Hippocampal formation (tissue), 2 donors: ENCODE data around the gene HCRTR2.
"Not testable (repeated sequence)": the region's sequence is repeated elsewhere in the genome, so short reads cannot be mapped to it uniquely, and the experiment has no call there.

ENCODE experiments used
- DNase-seq, 2 donors: peaks; one replicate each; lab custom pipeline; 2025; lab: John Stamatoyannopoulos, UW

The HCRTR2 gene

DNA sequence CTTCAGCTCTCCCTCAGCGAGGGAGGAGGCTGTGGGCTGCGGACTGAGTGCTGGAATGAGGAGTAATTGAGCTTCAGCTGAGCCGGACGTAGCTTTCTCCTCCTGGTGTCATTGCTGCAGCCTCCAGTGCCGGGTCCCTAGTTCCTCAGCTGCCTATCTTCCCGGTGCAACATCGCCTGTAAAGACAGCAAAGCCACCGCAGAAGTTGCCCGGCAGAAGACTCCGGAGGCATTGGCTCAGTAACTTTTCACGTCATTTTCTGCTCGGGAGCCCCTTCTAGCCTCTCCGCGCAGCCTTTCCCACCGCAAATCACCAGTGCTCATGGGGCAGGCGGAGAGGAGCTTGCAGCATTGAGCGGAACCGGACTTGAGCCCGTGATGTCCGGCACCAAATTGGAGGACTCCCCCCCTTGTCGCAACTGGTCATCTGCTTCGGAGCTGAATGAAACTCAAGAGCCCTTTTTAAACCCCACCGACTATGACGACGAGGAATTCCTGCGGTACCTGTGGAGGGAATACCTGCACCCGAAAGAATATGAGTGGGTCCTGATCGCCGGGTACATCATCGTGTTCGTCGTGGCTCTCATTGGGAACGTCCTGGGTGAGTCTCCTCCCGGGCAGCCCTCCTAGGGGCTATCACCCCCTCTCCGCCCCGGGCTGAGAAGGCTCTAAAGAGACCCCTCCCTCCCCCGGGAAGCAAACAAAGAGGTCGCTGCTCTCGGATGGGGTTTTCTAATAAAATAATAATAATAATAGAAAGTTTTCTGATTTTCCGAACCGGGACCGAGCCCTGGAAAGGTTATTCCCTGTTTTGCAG lies at the start of gene HCRTR2:
HCRTR2 (plus strand) TSS at position 305 of the 816 bp plus-strand sequence; CDS start at position 378, 73 bp downstream.
- DNase-seq: no peak

DNA sequence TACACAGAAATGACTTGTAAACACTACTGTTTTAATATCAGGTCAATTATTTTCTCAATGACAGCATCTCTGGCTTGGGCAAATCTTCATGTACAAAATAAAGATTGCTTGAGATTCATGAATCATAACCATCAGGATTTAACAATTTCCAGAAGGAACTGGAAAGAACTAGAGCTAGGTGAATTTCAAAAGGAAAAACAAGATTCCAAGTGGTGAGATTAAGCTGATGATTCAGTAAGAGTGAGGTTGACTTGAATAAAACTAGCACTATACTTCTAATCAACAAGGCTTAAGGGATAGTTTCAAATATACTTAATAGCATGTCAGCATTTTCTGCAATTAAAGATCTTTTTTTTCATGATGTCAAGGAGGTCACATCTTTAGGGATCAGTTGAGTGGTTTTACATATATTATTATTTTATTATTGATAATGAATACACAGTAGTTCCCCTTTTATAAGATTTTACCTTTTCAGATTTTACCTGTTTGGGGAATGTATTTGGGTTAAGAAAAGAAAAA lies 43.5 kb upstream of the HCRTR2 start:
- no peak for DNase-seq

DNA sequence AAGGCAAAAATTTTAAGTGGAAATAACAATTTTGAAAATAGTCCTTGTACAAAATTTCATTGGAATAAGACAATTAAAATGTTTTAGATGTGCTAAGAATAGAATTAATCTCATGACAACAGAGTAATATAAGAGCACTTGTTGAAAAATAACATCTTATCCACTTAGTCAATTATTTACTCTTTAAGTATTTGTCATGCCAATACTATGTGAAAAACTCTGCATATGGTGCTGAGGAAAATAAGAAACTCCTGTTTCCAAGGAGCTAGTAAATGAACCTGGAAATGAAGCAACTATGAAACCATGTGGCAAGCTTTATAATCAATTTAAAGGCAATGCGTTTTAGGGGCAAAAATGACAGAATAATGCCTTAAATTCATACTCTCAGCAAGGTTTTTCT lies 42.7 kb upstream of the HCRTR2 start:
- DNase-seq: no peak

DNA sequence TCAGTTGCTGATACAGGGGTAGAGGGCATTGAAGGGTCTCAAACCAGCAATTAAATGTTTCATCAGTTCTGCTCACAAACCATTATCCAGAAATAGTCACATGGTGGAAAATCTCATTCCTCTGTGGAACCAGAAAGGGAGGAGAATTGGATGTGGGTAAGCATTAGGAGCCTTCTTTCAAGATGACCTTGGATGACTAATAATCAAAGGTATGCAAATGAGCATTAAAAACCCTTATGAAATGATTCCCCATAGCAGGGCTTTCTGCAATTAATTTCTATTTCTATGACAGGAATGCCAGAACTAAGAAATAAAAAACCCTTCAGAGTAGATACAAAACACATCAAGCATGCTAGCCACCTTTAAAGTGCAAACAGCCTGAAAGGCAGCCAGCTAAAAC lies 37.4 kb upstream of the HCRTR2 start:
- DNase-seq: no peak

DNA sequence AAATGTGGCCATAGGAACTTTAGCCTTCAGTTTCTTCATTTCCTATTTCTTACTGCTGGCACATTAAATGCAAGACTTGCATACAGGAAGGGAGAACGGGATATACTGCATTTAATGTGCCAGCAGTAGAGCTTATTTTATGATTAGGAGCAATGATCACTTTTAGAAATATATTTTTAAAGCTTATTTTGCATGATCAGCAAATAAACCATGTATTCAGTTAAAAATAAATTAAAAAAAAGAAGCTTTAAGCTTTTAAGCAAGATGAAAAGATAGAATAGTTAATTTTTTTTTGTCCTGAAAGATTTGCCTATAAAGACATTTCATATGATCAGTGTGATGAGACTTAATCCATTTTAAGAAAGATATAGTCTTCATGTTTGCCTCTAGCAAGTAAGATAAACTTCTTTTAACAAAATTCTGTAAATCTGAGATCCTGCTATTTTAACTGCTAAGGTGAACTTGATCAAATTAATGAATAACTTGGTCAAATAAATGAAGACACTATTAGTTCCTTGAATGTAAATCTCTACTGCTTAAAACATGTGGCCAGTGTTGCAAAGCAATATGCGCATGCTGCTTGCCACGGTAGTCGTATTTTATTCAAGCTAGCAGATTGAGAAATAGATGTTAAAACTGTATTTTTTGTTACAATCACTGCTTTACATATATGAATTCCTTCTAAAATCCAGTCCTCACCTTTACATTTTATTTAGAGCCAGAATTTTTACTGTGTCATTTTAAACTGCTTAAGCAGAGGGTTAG lies 36.2 kb upstream of the HCRTR2 start:
- DNase-seq: no peak

DNA sequence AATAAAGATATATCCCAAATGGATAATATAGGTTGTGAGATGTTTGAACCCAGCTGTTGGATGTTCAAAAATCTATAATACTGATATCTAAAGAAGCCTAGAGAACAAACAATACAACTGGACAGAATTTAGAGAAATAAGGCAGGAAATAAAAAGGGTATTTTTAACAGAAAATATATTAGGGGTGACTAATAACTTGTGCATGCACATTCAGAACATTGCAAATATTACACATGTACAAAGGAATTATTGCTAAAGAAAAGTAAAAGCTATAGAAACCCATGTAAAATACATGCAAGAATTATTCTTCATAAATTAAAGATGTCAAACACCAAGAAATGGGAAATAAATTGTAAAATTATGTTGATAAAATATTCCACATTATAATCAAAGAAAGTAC lies 32.7 kb upstream of the HCRTR2 start:
- no peak for DNase-seq

DNA sequence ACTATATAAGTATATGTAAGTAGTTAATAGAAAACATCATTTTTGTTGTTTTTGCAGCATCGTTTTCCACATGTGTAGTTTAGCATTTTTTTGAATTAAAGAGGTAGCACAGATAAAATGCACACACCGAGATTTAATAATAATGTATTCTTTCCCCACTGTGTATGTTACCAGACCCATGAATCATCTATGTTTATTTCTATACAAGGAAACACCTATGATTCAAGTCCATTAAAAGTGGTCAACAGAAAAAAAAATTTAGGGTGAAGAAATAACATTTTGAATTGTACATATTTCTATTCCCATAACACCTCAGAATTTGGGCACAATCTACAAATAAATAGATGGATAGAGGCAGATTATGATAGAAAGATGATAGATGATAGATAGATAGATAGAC lies 31.7 kb upstream of the HCRTR2 start:
- no peak for DNase-seq

DNA sequence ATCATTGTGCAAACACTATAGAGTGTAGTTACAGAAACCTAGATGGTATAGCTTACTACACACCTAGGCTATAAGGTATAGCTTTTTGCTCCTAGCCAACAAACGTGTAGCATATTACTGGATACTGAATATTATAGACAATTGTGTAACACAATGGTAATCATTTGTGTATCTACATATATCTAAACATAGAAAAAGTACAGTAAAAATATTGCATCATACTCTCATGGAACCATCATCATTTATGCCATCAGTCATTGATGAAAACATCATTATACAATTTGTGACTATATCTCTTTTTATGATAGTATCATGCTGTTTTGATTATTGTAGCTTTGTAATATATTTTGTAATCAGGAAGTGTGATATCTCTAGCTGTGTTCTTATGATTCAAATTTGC lies 21.0 kb upstream of the HCRTR2 start:
- DNase-seq: no peak

DNA sequence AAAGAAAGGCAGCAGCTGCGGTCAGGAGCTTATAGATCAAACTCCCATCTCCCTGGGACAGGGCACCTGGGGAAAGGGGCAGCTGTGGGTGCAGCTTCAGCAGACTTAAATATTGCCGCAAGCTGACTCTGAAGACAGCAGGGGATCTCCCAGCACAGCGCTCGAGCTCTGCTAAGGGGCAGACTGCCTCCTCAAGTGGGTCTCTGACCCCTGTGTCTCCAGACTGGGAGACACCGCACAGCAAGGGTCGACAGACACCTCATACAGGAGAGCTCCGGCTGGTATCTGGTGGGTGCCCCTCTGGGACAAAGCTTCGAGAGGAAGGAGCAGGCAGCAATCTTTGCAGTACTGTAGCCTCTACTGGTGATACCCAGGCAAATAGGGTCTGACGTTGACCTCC lies 15.5 kb upstream of the HCRTR2 start:
- not testable (repeated sequence) for DNase-seq

DNA sequence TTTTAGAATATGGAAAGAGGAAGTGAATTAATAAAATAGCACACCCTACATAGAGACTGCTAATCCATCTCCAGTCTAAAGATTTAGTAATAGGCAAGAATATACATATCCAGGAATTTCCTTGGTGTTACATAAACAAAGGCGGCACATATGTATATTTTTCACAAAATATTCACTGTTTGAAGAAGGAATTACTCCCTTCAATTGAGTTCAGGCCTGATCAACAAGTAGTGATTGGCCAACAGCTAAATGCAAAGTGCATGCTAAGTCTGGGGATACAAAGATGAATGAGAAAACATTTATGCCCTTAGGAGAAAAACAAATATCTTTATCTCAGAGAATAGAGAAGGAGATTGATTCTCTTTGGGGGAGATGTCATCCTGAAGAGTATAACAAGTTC lies 6.5 kb upstream of the HCRTR2 start:
- DNase-seq: no peak

DNA sequence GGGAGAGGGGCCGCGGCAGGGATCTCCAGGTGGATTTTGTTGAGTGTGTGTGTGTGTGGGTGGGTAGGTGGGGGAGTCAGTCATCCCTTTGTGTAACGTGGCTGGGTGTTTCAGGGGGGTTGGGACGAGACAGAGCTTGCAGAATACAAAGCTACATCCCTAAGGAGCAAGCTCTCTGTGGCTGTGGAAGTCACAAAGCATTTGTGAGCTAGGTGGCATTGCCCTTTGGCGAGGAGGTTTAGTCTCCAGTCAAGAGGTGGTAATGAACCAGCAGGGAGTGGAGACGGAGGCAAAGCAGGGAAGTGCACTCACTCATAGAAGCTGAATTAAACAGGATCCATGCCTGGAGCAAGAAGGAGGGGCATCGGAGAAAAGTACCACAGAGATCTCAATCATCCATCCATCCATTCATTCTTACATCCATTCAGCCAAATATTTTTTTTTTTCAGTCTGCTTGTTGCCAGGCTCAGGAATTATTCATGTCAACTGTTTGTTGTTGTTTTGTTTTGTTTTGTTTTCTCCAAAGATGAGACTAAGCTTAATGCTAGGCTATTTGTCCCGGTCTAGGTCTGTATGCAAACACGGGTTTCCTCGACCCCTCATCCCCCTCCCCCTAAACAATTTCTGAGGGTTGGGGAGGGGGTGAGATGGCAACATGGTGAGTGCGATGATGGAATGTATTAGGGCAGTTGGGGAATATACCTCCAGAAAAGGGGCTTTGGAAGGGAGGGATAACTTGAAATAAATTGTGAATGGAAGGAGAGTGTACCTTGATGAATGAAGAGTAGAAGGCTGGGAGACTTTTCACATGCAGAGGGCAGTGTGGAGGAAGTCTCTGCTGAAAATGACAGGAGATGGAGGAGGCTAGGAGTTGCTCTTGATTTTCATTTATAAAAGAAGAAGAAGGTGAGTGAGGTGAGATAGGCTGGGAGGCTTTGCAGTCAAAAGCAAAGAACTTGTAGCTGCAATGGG lies 1.0 kb downstream of the HCRTR2 start:
- DNase-seq: no peak

DNA sequence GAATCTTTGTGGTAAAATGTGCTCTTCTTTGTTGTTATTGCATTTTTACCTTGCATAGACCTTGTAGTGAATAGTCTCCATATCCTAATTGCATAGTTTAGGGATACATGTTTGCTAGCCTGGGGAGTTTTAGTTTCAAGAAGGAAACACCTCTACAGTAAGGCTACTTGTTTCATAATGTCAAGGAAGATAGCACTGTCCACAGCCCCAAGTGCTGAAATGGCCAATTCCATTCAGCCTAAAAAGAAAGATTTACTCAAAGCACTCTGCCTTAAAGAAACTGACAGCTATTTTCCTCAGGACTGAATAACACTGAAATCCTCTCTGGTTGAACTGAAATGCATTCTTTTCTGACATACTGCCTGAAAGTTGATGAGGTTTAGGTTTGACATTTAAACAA lies 2.6 kb downstream of the HCRTR2 start:
- no peak for DNase-seq

DNA sequence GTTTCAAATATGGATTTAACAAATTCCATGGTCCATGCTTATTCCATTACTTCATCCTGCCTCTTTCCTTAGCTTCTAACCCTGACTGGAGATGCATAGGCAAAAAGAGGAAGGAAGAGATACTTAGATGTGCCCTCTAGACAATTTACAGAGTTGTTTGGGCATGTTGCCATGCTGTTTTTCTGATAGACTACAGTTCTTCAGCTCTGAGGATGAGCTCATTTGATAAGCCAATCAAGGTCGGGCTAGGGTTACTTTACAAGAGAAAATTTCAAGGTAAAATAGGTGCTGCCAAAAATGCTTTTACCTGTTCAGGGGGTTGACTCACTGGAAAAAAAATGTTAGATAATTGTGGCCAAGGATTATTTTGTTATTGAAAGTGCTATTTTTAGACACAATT lies 5.9 kb downstream of the HCRTR2 start:
- DNase-seq: no peak

DNA sequence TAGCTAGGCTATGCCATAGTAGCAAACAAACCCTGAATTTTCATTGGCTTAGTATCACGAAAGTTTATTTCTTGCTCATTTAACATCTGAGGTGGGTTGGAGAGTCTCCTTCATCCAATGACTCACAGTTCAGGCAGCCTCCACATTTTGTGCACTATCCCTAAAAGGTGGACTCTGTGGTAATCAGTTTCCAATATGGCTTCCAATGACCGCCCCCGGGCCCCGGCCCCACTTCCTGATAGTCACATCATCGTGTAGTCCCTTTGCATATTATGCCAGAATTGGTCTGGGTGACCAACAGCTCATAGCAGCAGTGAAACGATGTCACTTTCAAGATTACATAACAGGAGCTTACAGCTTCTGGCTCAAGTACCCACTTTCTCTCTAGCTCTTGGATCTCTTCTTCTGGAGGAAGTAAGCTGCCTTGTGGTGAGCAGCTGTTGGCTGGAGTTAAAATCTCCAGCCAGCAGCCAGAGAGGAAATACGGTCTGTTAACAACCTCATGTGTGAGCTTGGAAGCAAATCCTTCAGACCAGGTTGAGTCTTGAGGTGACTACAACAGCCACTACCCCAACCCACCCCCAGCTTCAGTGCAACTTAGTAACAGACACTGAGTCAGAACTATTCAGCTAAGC lies 7.8 kb downstream of the HCRTR2 start:
- no peak for DNase-seq

DNA sequence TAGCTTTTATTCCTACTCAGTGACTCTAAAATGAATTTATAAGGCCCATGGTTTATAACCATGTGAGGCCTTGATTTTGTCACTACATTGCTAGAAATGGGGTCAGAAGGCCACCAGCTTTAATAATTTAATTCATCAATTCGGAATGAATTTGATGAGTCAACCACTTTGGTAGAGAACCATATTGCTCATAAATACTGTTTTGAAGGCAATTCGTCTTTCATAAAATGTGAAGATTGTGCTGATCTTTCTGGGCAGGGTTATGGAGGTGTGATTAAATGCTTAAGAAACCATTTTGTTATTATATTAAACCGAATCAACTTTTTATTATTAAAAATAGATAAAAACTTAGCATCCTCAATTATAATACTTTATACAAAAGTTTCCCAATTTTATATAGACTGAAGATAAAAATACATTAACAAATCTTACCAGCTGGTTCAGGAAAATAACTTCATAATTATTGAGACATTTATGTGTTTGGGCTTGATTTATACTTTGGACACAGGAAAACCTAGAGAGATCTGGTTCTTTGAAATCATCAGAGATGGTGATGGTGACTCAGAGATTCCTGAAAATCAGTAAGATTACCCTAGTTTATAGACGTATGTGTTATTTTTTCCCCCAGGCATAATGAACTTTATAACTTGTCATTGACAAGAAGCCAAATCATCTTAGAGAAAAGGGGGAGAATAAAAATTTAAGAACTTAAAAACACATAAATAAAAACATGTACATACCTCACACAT lies 10.6 kb downstream of the HCRTR2 start:
- no peak for DNase-seq

DNA sequence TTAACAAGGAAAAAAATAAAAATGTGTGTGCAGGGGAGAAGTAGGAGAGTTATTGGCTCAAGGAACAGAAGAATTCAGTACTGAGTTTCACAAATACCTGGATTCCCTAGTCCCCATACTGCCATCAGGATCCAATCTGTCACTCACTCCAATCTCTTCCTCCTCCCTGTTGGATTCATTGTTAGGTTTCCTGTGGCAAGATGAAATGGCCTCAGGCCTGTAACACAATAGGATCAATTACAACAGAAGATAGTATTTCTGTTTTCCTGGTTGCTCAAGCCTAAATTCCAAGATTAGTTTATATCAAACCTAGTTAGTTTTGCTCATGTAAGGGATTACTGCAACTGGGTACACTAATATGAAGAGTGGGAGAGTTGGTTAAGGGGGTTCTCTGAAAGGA lies 24.4 kb downstream of the HCRTR2 start:
- DNase-seq: no peak

DNA sequence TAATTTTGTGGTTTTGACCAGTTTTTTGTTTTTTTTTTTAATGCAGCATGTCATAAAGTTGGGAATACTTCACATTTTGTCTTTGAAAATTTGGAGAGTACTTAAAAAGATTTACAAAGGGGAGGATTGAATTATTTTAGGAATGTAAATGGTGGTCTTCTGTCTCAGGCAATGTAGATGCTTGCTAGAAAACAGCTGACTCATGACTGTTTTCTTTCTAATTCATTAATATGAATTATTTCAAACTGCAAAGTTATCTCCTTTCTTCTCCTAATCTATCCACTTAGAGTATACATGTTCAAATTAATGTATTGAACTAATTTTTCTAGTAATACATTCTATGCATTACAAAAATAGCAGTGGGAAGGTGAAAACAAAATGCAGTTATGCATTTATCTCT lies 24.9 kb downstream of the HCRTR2 start:
- no peak for DNase-seq

DNA sequence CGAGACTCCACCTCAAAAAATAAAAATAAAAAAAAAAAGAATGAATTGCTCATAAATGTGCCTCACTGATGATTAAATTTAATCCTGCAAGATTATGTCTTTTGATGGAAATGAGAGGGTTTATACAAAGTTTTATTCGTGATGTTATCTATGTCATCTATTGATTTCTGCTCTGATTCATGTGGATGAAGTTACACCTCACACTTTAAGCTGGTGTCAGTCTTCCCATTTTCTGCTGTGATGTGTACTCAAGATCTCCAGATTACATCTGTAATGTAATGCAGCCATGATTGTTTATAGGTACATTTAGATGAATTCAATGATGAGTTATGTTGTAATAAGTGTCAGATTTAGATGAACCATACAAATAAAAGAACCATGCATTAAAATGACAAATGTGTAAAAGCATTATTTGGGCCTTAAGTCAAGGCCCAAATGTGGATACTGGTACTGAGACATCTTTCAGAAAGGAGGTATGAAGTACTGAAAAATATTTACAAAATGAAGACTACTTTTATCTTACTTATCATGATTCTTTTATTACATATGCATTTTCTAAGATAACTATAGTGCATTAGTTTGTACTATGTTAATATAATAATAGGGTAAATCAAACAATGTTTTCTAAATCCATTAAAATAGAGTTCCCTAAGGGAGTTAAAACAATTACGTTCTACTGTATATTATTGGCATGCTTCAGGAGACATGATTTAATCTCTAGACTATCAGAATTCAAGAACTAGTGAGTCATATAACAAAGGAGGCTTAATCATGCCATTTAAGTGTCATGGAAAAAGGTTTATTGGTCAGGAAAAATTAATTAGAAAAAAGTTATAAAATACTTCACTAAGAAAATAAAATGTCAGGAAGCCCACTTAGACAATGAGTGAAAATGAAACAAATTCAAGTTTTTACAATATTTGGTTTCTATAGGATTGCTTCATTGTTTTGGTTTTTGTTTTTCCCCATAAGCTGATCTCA lies 34.5 kb downstream of the HCRTR2 start:
- DNase-seq: no peak

DNA sequence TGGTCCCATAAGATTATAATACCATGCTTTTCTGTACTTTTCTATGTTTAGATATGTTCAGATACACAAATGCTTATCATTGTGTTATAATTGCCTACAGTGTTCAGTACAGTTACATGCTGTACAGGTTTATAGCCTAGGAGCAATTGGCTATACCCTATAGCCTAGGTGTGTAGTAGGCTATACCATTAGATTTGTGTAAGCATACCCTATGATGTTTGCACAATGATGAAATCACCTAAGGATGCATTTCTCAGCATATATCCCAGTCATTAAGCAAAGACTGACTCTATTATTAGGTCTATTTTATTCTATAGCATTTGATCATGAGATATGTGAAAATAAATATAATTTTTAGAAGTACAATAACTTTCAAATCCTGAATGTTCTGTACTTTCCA lies 36.6 kb downstream of the HCRTR2 start:
- DNase-seq: no peak

DNA sequence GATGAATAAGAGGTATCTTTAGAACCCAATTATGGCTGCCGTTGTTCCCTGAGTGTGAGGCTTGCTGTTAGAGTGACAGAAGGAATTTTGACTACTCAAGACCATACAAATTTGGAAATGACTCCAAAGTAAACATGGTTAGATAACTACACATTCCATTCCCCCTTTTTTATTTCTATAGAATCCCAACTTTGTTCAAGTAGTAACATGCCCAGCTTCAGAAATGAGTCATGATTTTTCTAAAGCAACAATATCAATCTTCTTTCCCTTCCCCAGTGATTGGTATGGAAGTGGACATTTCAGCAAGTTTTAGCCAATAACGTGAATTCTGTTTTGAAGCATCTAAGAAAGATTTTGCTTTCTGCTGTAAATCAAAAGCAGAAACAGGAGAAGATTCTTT lies 37.8 kb downstream of the HCRTR2 start:
- no peak for DNase-seq
